MCF 10A (cell line): ENCODE data around the gene FGGY. TPM values are rescaled to one million over a fixed set of nuclear protein-coding genes. Genes with fewer than 3 reads are reported as not detected.
"Not testable (repeated sequence)": the region's sequence is repeated elsewhere in the genome, so short reads cannot be mapped to it uniquely, and the experiment has no call there.

Experiments
- BruUV-seq: library from RNA; stranded (reverse); fragments of 400-500 nt; replicated peaks from 2 replicates; lab custom pipeline; 2021; lab: Mats Ljungman, UMichigan
- CTCF ChIA-PET: fragments of 300-600 bp; sonication (Branson Sonifier 250); formaldehyde crosslinking; extraction: SDS; loops from one replicate; lab custom pipeline; 2021; ENCODE audit warnings: antibody characterized with exemption, inconsistent platforms; lab: Yijun Ruan, JAX
- POLR2A ChIA-PET: fragments of 300-600, 350-650 bp; sonication (Branson Sonifier 250); formaldehyde crosslinking; extraction: SDS; loops from one replicate; lab custom pipeline; 2020; ENCODE audit warnings: antibody characterized with exemption, inconsistent platforms; lab: Yijun Ruan, JAX
- DNase-seq: peaks from one replicate; pipeline ENCODE4 v3.0.0-alpha.2; 2018; ENCODE audit not compliant: unreplicated experiment
- H3K27ac Mint-ChIP-seq: one replicate; pipeline ENCODE4 v1.8.0; 2022; ENCODE audit warnings: mild to moderate bottlenecking, low read depth, mixed read lengths; ENCODE audit not compliant: unreplicated experiment
- H3K27me3 Mint-ChIP-seq: one replicate; pipeline ENCODE4 v1.8.0; 2022; ENCODE audit warnings: mixed read lengths; ENCODE audit not compliant: insufficient read depth, unreplicated experiment
- H3K36me3 Mint-ChIP-seq: one replicate; pipeline ENCODE4 v1.8.0; 2022; ENCODE audit warnings: mild to moderate bottlenecking, moderate library complexity, mixed read lengths; ENCODE audit not compliant: insufficient read depth, unreplicated experiment
- H3K4me1 Mint-ChIP-seq: one replicate; pipeline ENCODE4 v1.8.0; 2022; ENCODE audit warnings: mixed read lengths; ENCODE audit not compliant: insufficient read depth, unreplicated experiment
- H3K4me3 Mint-ChIP-seq: one replicate; pipeline ENCODE4 v1.8.0; 2022; ENCODE audit warnings: mild to moderate bottlenecking, moderate library complexity, mixed read lengths; ENCODE audit not compliant: unreplicated experiment
- H3K9me3 Mint-ChIP-seq: one replicate; pipeline ENCODE4 v1.8.0; 2022; ENCODE audit warnings: mixed read lengths; ENCODE audit not compliant: unreplicated experiment
- intact Hi-C: fragments of 100-400 bp; cut with micrococcal nuclease; formaldehyde crosslinking; loops from 2 replicates; pipeline ENCODE4 v1.14.1; 2022
- total RNA-seq: library from RNA; stranded (reverse); gene quantifications from 2 replicates; pipeline ENCODE4 v1.2.3, GENCODE V29; 2022
- TF ChIP-seq, protein P1 (sequence below): fragments of 200-600 bp; IDR thresholded peaks from one replicate; pipeline ENCODE4 v1.8.0; 2022; ENCODE audit warnings: antibody characterized with exemption, mild to moderate bottlenecking; ENCODE audit not compliant: unreplicated experiment

Gene FGGY
- total RNA-seq, 1 experiment from 2014 or later = 10.6 TPM

DNA sequence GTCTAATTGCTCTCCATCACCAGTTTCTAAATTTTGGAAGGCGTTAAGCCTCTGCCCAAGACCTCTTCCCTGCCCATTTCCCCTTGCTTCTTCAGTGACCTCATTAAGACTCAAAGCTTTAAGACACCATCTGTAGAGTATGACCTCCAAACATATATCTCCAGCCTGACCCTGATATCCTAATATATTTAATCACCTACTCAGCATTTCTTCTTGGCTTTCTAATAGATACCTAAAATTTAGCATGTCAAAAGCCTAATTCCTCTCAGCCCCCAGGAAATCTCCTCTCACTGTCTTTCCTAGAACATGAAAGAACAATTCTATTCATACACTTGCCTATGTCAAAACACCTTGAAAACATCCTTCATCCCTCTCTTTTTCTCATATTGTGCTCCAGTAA lies 282.3 kb downstream of the FGGY start:
- Mint-ChIP-seq H3K27me3 (no peaks in the 10 kb centered on the region), H3K4me1 (no peaks in the 10 kb centered on the region), H3K27ac (no peak overlapping the region), H3K36me3 (no peaks in the 10 kb centered on the region), H3K9me3 (no peaks in the 10 kb centered on the region), H3K4me3 (no peak overlapping the region)
- DNase-seq = no peak
- TF ChIP-seq, protein P1, sequence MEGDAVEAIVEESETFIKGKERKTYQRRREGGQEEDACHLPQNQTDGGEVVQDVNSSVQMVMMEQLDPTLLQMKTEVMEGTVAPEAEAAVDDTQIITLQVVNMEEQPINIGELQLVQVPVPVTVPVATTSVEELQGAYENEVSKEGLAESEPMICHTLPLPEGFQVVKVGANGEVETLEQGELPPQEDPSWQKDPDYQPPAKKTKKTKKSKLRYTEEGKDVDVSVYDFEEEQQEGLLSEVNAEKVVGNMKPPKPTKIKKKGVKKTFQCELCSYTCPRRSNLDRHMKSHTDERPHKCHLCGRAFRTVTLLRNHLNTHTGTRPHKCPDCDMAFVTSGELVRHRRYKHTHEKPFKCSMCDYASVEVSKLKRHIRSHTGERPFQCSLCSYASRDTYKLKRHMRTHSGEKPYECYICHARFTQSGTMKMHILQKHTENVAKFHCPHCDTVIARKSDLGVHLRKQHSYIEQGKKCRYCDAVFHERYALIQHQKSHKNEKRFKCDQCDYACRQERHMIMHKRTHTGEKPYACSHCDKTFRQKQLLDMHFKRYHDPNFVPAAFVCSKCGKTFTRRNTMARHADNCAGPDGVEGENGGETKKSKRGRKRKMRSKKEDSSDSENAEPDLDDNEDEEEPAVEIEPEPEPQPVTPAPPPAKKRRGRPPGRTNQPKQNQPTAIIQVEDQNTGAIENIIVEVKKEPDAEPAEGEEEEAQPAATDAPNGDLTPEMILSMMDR = no peak
- BruUV-seq = no TSS peak
- CTCF ChIA-PET = no interaction called here
- intact Hi-C loops = no loop called here
- POLR2A ChIA-PET = no interaction called here

DNA sequence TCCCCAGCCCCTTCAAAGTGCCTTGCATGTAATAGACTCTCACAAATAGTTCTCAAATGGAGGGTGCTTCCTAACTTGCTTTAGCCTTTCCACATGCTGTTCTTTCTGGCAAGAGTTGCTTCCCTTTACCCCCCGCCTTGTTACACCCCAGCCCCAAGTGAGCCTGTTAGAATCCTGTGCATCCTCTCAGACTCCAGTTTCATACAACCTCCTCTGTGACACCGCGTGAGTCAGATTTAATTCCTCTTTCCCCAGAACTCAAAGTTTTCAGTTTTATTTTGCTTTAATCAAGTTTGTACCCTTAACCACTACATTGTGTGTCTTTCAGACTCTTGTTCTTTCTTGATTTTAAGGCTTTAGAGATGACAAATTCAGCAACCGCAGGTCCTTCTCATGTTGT lies 283.4 kb downstream of the FGGY start:
- ChIA-PET POLR2A (interaction anchor here (0.6 kb wide), 1 partner anchor 314 kb away, joined by 4 read pairs; no protein-coding TSS in a partner anchor), CTCF (no interaction called here)
- Mint-ChIP-seq H3K36me3 (no peaks in the 10 kb centered on the region), H3K27me3 (no peaks in the 10 kb centered on the region), H3K9me3 (no peaks in the 10 kb centered on the region), H3K4me3 (no peak overlapping the region), H3K27ac (no peak overlapping the region), H3K4me1 (no peaks in the 10 kb centered on the region)
- TF ChIP-seq, protein P1 = no peak
- no TSS peak for BruUV-seq
- intact Hi-C loops = no loop called here
- DNase-seq = no peak

DNA sequence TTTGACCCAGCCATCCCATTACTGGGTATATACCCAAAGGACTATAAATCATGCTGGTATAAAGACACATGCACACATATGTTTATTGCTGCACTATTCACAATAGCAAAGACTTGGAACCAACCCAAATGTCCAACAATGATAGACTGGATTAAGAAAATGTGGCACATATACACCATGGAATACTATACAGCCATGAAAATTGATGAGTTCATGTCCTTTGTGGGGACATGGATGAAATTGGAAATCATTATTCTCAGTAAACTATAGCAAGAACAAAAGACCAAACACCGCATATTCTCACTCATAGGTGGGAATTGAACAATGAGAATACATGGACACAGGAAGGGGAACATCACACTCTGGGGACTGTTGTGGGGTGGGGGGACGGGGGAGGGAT lies 295.5 kb downstream of the FGGY start:
- H3K27ac Mint-ChIP-seq, BruUV-seq, H3K4me3 Mint-ChIP-seq, intact Hi-C loops, H3K36me3 Mint-ChIP-seq, CTCF ChIA-PET, H3K27me3 Mint-ChIP-seq, DNase-seq, H3K9me3 Mint-ChIP-seq, POLR2A ChIA-PET: not testable (repeated sequence)
- H3K4me1 Mint-ChIP-seq = peaks cover 18% of the 10 kb centered on the region

DNA sequence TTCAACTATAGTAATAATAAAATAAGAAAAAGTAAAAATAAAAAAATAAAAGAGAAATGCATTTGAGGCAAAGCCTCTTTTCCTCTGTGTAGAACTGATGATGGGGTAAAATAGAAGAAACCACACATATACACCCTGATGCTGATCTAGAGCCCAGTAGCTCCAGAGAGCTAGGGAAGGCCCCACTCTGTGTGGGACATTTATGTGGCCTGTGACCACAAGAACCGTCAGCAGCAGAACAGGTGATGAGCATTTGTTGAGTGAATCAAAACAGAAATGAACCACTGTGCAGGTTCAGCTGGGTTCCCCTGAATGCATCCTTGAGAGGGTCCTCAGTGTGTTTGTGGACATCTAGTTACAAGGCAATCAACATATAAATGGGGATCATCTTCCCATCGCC lies 296.0 kb downstream of the FGGY start:
- BruUV-seq = no TSS peak
- no peaks in the 10 kb centered on the region for H3K9me3 Mint-ChIP-seq
- no peak overlapping the region for H3K4me3 Mint-ChIP-seq
- H3K4me1 Mint-ChIP-seq = peaks cover 19% of the 10 kb centered on the region
- intact Hi-C loops = no loop called here
- ChIA-PET CTCF (no interaction called here), POLR2A (no interaction called here)
- no peaks in the 10 kb centered on the region for H3K36me3 Mint-ChIP-seq
- TF ChIP-seq, protein P1 = no peak
- DNase-seq = no peak
- no peaks in the 10 kb centered on the region for H3K27me3 Mint-ChIP-seq
- no peak overlapping the region for H3K27ac Mint-ChIP-seq
